ENCODE results near the gene CD248.
"Not testable (repeated sequence)": the region's sequence is repeated elsewhere in the genome, so short reads cannot be mapped to it uniquely, and the experiment has no call there.

CD248 gene

GRCh38 chr11:66329165-66329673 is 12.4 kb upstream of the CD248 start:
- no peak for DNase-seq (ENCODE audit: low spot score)

GRCh38 chr11:66328302-66329144 is 11.7 kb upstream of the CD248 start:
- peak; percentile 90 for DNase-seq (ENCODE audit: low spot score)

- DNase-seq (ENCODE audit: low spot score) = no peak
Observed at GRCh38 chr11:66328031-66328301, 11.1 kb upstream of the CD248 start.

GRCh38 chr11:66327171-66328030 is 10.6 kb upstream of the CD248 start:
- DNase-seq (ENCODE audit: low spot score) = peak; percentile 50

- DNase-seq (ENCODE audit: low spot score) = peak; percentile 51
Observed at GRCh38 chr11:66326261-66327111, 9.6 kb upstream of the CD248 start.

- DNase-seq (ENCODE audit: low spot score) = no peak
Observed at GRCh38 chr11:66325263-66325671, 8.4 kb upstream of the CD248 start.

GRCh38 chr11:66324664-66325063 is 7.8 kb upstream of the CD248 start:
- no peak for DNase-seq (ENCODE audit: low spot score)

- DNase-seq (ENCODE audit: low spot score) = no peak
Observed at GRCh38 chr11:66323684-66324083, 6.8 kb upstream of the CD248 start.

GRCh38 chr11:66322732-66323427 is 6.0 kb upstream of the CD248 start:
- peak; percentile 54 for DNase-seq (ENCODE audit: low spot score)

- DNase-seq (ENCODE audit: low spot score) = no peak
Observed at GRCh38 chr11:66321606-66322005, 4.8 kb upstream of the CD248 start.

- not testable (repeated sequence) for DNase-seq (ENCODE audit: low spot score)
Observed at GRCh38 chr11:66320748-66321147, 3.9 kb upstream of the CD248 start.

GRCh38 chr11:66320289-66320688 is 3.4 kb upstream of the CD248 start:
- DNase-seq (ENCODE audit: low spot score) = not testable (repeated sequence)

- no peak for DNase-seq (ENCODE audit: low spot score)
Observed at GRCh38 chr11:66318600-66318970, 1.7 kb upstream of the CD248 start.

GRCh38 chr11:66317723-66318599 is 1.1 kb upstream of the CD248 start:
- no peak for DNase-seq (ENCODE audit: low spot score)

- DNase-seq (ENCODE audit: low spot score) = no peak
Observed at GRCh38 chr11:66317322-66317722, 478 bp upstream of the CD248 start.

GRCh38 chr11:66315921-66316811 is 678 bp downstream of the CD248 start:
- DNase-seq (ENCODE audit: low spot score) = no peak

- no peak for DNase-seq (ENCODE audit: low spot score)
Observed at GRCh38 chr11:66315498-66315885, 1.4 kb downstream of the CD248 start.

GRCh38 chr11:66314561-66315497 is 2.0 kb downstream of the CD248 start:
- DNase-seq (ENCODE audit: low spot score) = no peak

- no peak for DNase-seq (ENCODE audit: low spot score)
Observed at GRCh38 chr11:66314186-66314501, 2.7 kb downstream of the CD248 start.

Measured in ecto neural progenitor cell (in vitro differentiated cells).